A549 (cell line): ENCODE data around the gene CACNA1H.

Experiments
- CTCF ChIP-seq: fragments of >200 bp; sonication (Bioruptor Twin); formaldehyde crosslinking; IDR thresholded peaks from 3 replicates; pipeline ENCODE4 v1.5.1; 2016
- HEYL ChIP-seq: fragments of 250-450 bp; sonication (Bioruptor Pico); IDR thresholded peaks from 2 replicates; pipeline ENCODE4 v1.8.0; 2021; ENCODE audit warnings: mild to moderate bottlenecking, moderate library complexity
- HMGXB4 ChIP-seq: fragments of 250-450 bp; sonication (Bioruptor Pico); IDR thresholded peaks from 2 replicates; pipeline ENCODE4 v1.5.0; 2021; ENCODE audit warnings: mild to moderate bottlenecking, moderate library complexity, borderline replicate concordance
- JUN ChIP-seq, 2 experiments: fragments of >200 bp; sonication (Bioruptor Twin); formaldehyde crosslinking; IDR thresholded peaks; 2 replicates in 1 of 2; 3 replicates in 1 of 2; pipeline ENCODE4 v1.6.1; 2016 to 2017
- MAFK ChIP-seq: fragments of 450-650 bp; IDR thresholded peaks from 2 replicates; pipeline ENCODE4 v1.6.1; 2014; ENCODE audit not compliant: partially characterized antibody
- MAX ChIP-seq: IDR thresholded peaks from 2 replicates; pipeline ENCODE4 v1.6.1; 2012
- MYC ChIP-seq: IDR thresholded peaks from 2 replicates; pipeline ENCODE4 v1.6.1; 2012; ENCODE audit warnings: mild to moderate bottlenecking, inconsistent platforms, low read length, improper control_type of control experiment, borderline replicate concordance
- POLR2A ChIP-seq: IDR thresholded peaks from 2 replicates; pipeline ENCODE4 v1.6.1; 2012; ENCODE audit warnings: mild to moderate bottlenecking, low read length
- POLR2AphosphoS2 ChIP-seq: conservative IDR thresholded peaks from 2 replicates; pipeline ENCODE4 v1.6.1; 2012; ENCODE audit warnings: low read length, improper control_type of control experiment, inconsistent platforms
- RAD21 ChIP-seq, 2 experiments: fragments of >200 bp in 1 of 2; sonication (Bioruptor Twin) in 1 of 2; formaldehyde crosslinking in 1 of 2; IDR thresholded peaks in 1 of 2; conservative IDR thresholded peaks in 1 of 2; 2 replicates in 1 of 2; 3 replicates in 1 of 2; pipeline ENCODE4 v1.6.1; 2012 to 2018; ENCODE audit warnings: inconsistent platforms in 1 of 2
- REST ChIP-seq: fragments of 200-600 bp; sonication (generic); IDR thresholded peaks from 2 replicates; pipeline ENCODE4 v1.6.1; 2016; ENCODE audit warnings: antibody characterized with exemption, mild to moderate bottlenecking, moderate library complexity
- RFX5 ChIP-seq: fragments of 450-650 bp; IDR thresholded peaks from 2 replicates; pipeline ENCODE4 v1.7.1; 2014; ENCODE audit warnings: antibody characterized with exemption, mild to moderate bottlenecking, moderate library complexity
- SREBF2 ChIP-seq: fragments of 450-650 bp; IDR thresholded peaks from 2 replicates; pipeline ENCODE4 v1.6.1; 2014; ENCODE audit warnings: mild to moderate bottlenecking, moderate library complexity

- TF ChIP-seq MYC = no peak
- TF ChIP-seq CTCF = no peak
- TF ChIP-seq HEYL (CRISPR knock-in tag) = no peak
- TF ChIP-seq REST = no peak
- TF ChIP-seq MAFK = peak; percentile 25
- TF ChIP-seq SREBF2 = no peak
- no peak for TF ChIP-seq POLR2A
- TF ChIP-seq HMGXB4 (CRISPR knock-in tag) = no peak
- no peak for TF ChIP-seq JUN (IDR thresholded peaks at IDR 0.05)
- no peak for TF ChIP-seq POLR2AphosphoS2
- no peak for TF ChIP-seq MAX
- TF ChIP-seq RAD21 (conservative IDR thresholded peaks at IDR 0.05 in 1 of 2, IDR thresholded peaks at IDR 0.05 in 1 of 2) = no peak
- TF ChIP-seq RFX5 = no peak
Measured at GRCh38 chr16:1244881-1245280, 92.0 kb downstream of the CACNA1H start.
